Measurements from ENCODE around the gene CNGA3.
"Not testable (repeated sequence)": the region's sequence is repeated elsewhere in the genome, so short reads cannot be mapped to it uniquely, and the experiment has no call there.

Gene CNGA3

GRCh38 chr2:98405301-98405700 is 59.0 kb downstream of the CNGA3 start:
- DNase-seq: no peak

GRCh38 chr2:98408155-98408554 is 61.9 kb downstream of the CNGA3 start:
- DNase-seq: no peak

GRCh38 chr2:98412751-98413458 is 66.6 kb downstream of the CNGA3 start:
- no peak for DNase-seq

GRCh38 chr2:98414246-98414645 is 68.0 kb downstream of the CNGA3 start:
- DNase-seq: not testable (repeated sequence)

GRCh38 chr2:98415719-98416248 is 69.5 kb downstream of the CNGA3 start:
- DNase-seq: not testable (repeated sequence)

- DNase-seq: no peak
Observed at GRCh38 chr2:98416383-98417159, 70.3 kb downstream of the CNGA3 start.

GRCh38 chr2:98419544-98419943 is 73.3 kb downstream of the CNGA3 start:
- no peak for DNase-seq

GRCh38 chr2:98419977-98420725 is 73.9 kb downstream of the CNGA3 start:
- no peak for DNase-seq

- no peak for DNase-seq
Observed at GRCh38 chr2:98422449-98422848, 76.2 kb downstream of the CNGA3 start.

GRCh38 chr2:98426771-98427170 is 80.5 kb downstream of the CNGA3 start:
- DNase-seq: no peak

- DNase-seq: no peak
Observed at GRCh38 chr2:98432145-98432544, 85.9 kb downstream of the CNGA3 start.

- DNase-seq: no peak
Observed at GRCh38 chr2:98433363-98433964, 87.2 kb downstream of the CNGA3 start.

- DNase-seq: no peak
Observed at GRCh38 chr2:98434492-98434891, 88.2 kb downstream of the CNGA3 start.

GRCh38 chr2:98435670-98436069 is 89.4 kb downstream of the CNGA3 start:
- DNase-seq: not testable (repeated sequence)

- no peak for DNase-seq
Observed at GRCh38 chr2:98436734-98437133, 90.5 kb downstream of the CNGA3 start.

GRCh38 chr2:98438190-98439133 is 92.2 kb downstream of the CNGA3 start:
- no peak for DNase-seq

GRCh38 chr2:98441706-98442450 is 95.6 kb downstream of the CNGA3 start:
- no peak for DNase-seq

- DNase-seq: no peak
Observed at GRCh38 chr2:98442488-98442887, 96.2 kb downstream of the CNGA3 start.

GRCh38 chr2:98444436-98445176 is 98.3 kb downstream of the CNGA3 start, which contains the start of gene INPP4A:
Gene INPP4A (plus strand): TSS chr2:98444858. CDS start chr2:98520049, 75,191 bp downstream.
- no peak for DNase-seq

GRCh38 chr2:98445177-98445682 is 99.0 kb downstream of the CNGA3 start:
- no peak for DNase-seq
